Muscle of leg (tissue), 11 donors: Measurements from ENCODE around the gene TBC1D7. TPM values are rescaled to one million over a fixed set of nuclear protein-coding genes. Genes with fewer than 3 reads are reported as not detected.

Experiments used
- DNase-seq: peaks from one replicate; pipeline ENCODE4 v3.0.0; 2013
- H3K27ac ChIP-seq: one replicate; pipeline ENCODE4 v1.5.1; 2013; ENCODE audit warnings: mild to moderate bottlenecking, low read length, control low read depth
- H3K27me3 ChIP-seq: one replicate; pipeline ENCODE4 v1.6.1; 2013; ENCODE audit warnings: low read length; ENCODE audit not compliant: control insufficient read depth, insufficient read depth
- H3K36me3 ChIP-seq: one replicate; pipeline ENCODE4 v1.6.1; 2013; ENCODE audit warnings: low read length; ENCODE audit not compliant: control insufficient read depth, insufficient read depth
- H3K4me1 ChIP-seq: one replicate; pipeline ENCODE4 v1.6.1; 2013; ENCODE audit warnings: low read length; ENCODE audit not compliant: control insufficient read depth, insufficient read depth
- H3K4me3 ChIP-seq: one replicate; pipeline ENCODE4 v1.5.1; 2013; ENCODE audit warnings: low read length, control low read depth
- H3K9me3 ChIP-seq: replicated peaks from 2 replicates; pipeline ENCODE4 v1.6.1; 2013; ENCODE audit warnings: low read depth, low read length; ENCODE audit not compliant: control insufficient read depth
- WGBS: methylation state at CpG from one replicate; pipeline ENCODE4 v1.1.5; 2013; ENCODE audit warnings: missing lambda C conversion rate; ENCODE audit not compliant: insufficient coverage; 5-methylcytosine and 5-hydroxymethylcytosine counted together
- polyA plus RNA-seq, 8 donors: library from polyadenylated mRNA; unstranded; fragments of 120-200 nt; gene quantifications; one replicate each; pipeline versions ENCODE4 v1.2.1 to v1.2.3, GENCODE V29; 2013; ENCODE audit warnings: inconsistent platforms in 1 of 8, low replicate concordance in 1 of 8; ENCODE audit not compliant: insufficient read length in 8 of 8, insufficient read depth in 1 of 8
- total RNA-seq: library from RNA; stranded (reverse); fragments of 120-200 nt; gene quantifications from one replicate; pipeline ENCODE4 v1.2.4, GENCODE V29; 2013

TBC1D7 gene
- total and polyA plus RNA-seq, 9 donors, result 15.6 to 24.9 (median 19.1) TPM

- H3K36me3 ChIP-seq, result no peaks in the 10 kb centered on the region
- no peaks in the 10 kb centered on the region for H3K4me1 ChIP-seq
- no peak overlapping the region for H3K27ac ChIP-seq
- 56% methylated on average over 1 of the region's 1 CpG for WGBS
- no peak overlapping the region for H3K4me3 ChIP-seq
- no peaks in the 10 kb centered on the region for H3K27me3 ChIP-seq
- H3K9me3 ChIP-seq, result peaks cover 3% of the 10 kb centered on the region
- peak; percentile 43 for DNase-seq
Observed at GRCh38 chr6:13261464-13261994, 66.8 kb downstream of the TBC1D7 start.

- DNase-seq, result no peak
- no peaks in the 10 kb centered on the region for H3K4me1 ChIP-seq
- no peak overlapping the region for H3K4me3 ChIP-seq
- H3K36me3 ChIP-seq, result no peaks in the 10 kb centered on the region
- WGBS, result 90% methylated on average over 2 of the region's 5 CpGs
- no peaks in the 10 kb centered on the region for H3K27me3 ChIP-seq
- H3K27ac ChIP-seq, result no peak overlapping the region
- peaks cover 7% of the 10 kb centered on the region for H3K9me3 ChIP-seq
Observed at GRCh38 chr6:13260831-13261230, 67.5 kb downstream of the TBC1D7 start.

GRCh38 chr6:13260101-13260598 is 68.2 kb downstream of the TBC1D7 start:
- H3K36me3 ChIP-seq, result no peaks in the 10 kb centered on the region
- no peaks in the 10 kb centered on the region for H3K27me3 ChIP-seq
- peaks cover 10% of the 10 kb centered on the region for H3K9me3 ChIP-seq
- no peaks in the 10 kb centered on the region for H3K4me1 ChIP-seq
- DNase-seq, result no peak
- WGBS, result 86% methylated on average over 1 of the region's 7 CpGs
- H3K27ac ChIP-seq, result no peak overlapping the region
- no peak overlapping the region for H3K4me3 ChIP-seq

- Histone ChIP-seq H3K4me3 (no peak overlapping the region), H3K4me1 (no peaks in the 10 kb centered on the region), H3K27ac (no peak overlapping the region), H3K27me3 (no peaks in the 10 kb centered on the region), H3K36me3 (no peaks in the 10 kb centered on the region), H3K9me3 (peaks cover 10% of the 10 kb centered on the region)
- DNase-seq, result no peak
- no CpG with 5 or more reads among the region's 3 CpGs for whole genome bisulfite sequencing
Observed at GRCh38 chr6:13259393-13259792, 68.9 kb downstream of the TBC1D7 start.

- 27% methylated on average over 1 of the region's 2 CpGs for WGBS
- Histone ChIP-seq H3K4me3 (no peak overlapping the region), H3K9me3 (peaks cover 10% of the 10 kb centered on the region), H3K36me3 (no peaks in the 10 kb centered on the region), H3K27ac (no peak overlapping the region), H3K27me3 (no peaks in the 10 kb centered on the region), H3K4me1 (no peaks in the 10 kb centered on the region)
- DNase-seq, result peak; percentile 69
Observed at GRCh38 chr6:13256266-13257001, 71.9 kb downstream of the TBC1D7 start.

Other genes starting within 250 kb of the TBC1D7 start
- 3.2 TPM for gene GFOD1, start 159.1 kb upstream of the TBC1D7 start, total RNA-seq
- 1 to 10 TPM; 2.1 to 4.1 (median 2.5) TPM for gene GFOD1, start 159.1 kb upstream of the TBC1D7 start, polyA plus RNA-seq
- 10.0 TPM for gene SIRT5, start 246.1 kb upstream of the TBC1D7 start, total RNA-seq
- 10 to 100 TPM in 2 of 8 donors, 1 to 10 TPM in 6; 6.0 to 10.4 (median 8.2) TPM for gene SIRT5, start 246.1 kb upstream of the TBC1D7 start, polyA plus RNA-seq